Epithelial cell of proximal tubule (primary cell): ENCODE results near the gene SSNA1. TPM values are rescaled to one million over a fixed set of nuclear protein-coding genes. Genes with fewer than 3 reads are reported as not detected.
A peak's percentile ranks its signal among the peaks of the same experiment; 100 is the strongest.

Source experiments
- DNase-seq: peaks from one replicate; pipeline ENCODE4 v3.0.0-alpha.2; 2011; ENCODE audit warnings: low read depth
- H3K4me3 ChIP-seq: 2 replicates; pipeline ENCODE4 v1.5.1; 2011; ENCODE audit warnings: low read depth, mild to moderate bottlenecking, low read length
- total RNA-seq: library from RNA; depleted of rRNA; stranded (reverse); fragments of >200 nt; gene quantifications from 2 replicates; pipeline ENCODE4 v1.2.3, GENCODE V29; 2015
- TF ChIP-seq, protein P1 (sequence below): conservative IDR thresholded peaks from 2 replicates; pipeline ENCODE4 v1.5.1; 2012; ENCODE audit warnings: low read depth, mild to moderate bottlenecking, low read length

The SSNA1 gene
- total RNA-seq, 1 donor from 2014 or later = 139 TPM

GRCh38 chr9:137215196-137215986 is 26.9 kb downstream of the SSNA1 start:
- TF ChIP-seq, protein P1, sequence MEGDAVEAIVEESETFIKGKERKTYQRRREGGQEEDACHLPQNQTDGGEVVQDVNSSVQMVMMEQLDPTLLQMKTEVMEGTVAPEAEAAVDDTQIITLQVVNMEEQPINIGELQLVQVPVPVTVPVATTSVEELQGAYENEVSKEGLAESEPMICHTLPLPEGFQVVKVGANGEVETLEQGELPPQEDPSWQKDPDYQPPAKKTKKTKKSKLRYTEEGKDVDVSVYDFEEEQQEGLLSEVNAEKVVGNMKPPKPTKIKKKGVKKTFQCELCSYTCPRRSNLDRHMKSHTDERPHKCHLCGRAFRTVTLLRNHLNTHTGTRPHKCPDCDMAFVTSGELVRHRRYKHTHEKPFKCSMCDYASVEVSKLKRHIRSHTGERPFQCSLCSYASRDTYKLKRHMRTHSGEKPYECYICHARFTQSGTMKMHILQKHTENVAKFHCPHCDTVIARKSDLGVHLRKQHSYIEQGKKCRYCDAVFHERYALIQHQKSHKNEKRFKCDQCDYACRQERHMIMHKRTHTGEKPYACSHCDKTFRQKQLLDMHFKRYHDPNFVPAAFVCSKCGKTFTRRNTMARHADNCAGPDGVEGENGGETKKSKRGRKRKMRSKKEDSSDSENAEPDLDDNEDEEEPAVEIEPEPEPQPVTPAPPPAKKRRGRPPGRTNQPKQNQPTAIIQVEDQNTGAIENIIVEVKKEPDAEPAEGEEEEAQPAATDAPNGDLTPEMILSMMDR = no peak
- no peak overlapping the region for H3K4me3 ChIP-seq
- no peak for DNase-seq

DNA sequence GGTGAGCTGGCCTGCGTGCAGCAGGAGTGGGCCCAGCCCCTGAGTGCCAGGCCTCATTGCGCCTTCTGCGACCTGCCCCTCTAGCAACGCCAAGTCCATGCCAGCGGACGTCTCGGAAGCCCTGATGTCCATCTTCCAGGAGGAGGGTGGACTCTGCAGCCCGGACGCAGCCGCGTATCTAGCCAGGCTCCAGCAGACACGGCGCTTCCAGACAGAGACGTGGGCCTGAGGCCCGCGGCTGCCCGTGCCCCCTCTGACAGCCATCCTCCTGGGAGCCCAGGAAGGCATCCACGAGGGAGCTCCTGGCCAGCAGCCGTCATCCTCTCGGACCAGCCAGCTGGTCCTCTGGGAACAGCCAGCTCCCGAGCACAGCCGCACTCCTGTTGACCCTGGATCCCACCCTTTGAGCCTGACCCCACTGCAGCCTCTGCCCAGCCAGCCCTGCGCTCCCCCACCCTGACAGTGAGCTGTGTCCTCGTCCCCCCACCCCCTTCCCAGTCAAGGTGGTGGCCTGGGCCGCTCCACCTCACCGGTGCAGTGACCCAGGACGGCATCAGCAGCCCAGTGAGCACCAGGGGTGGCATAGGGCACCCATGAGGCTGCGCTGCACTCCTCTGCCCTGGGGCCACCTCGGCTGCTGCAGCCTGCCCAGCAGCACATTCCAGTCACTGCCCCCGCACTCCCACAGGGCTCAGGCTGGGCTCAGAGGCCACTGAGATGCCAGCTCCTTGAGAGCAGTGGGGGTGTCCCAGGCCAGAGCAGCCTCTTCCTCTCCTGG is 27.9 kb downstream of the SSNA1 start:
- TF ChIP-seq, protein P1 = no peak
- H3K4me3 ChIP-seq = no peak overlapping the region
- DNase-seq = no peak

- TF ChIP-seq, protein P1 = no peak
- H3K4me3 ChIP-seq = peak overlapping the region; percentile 50
- no peak for DNase-seq
Measured at GRCh38 chr9:137217276-137218211, 29.1 kb downstream of the SSNA1 start.

DNA sequence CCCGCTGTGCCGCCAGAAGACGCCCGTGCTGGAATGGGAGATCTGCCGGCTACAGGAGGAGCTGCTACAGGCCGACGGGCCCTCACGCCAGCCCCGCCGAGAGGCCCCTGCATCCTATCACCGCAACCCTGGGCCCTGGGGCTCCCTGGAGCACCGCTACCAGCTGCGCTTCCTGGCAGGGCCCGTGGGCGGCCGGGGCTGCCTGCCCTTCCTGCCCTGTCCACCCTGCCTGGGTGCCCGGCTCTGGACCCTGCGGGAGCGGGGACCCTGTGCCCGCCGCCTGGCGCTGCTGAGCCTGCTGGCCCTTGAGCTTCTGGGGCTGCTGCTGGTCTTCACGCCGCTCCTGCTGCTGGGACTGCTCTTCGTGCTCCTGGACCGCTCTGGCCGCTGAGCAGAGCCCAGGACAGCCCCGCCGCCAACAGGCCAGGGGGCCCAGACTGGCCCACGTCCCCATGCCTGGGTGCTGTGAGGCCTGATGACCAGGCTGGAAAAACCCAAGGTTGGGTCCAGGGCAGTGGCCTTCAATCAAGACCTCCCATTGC is 29.8 kb downstream of the SSNA1 start:
- TF ChIP-seq, protein P1 = no peak
- DNase-seq = no peak
- H3K4me3 ChIP-seq = no peak overlapping the region

GRCh38 chr9:137218754-137219271 is 30.3 kb downstream of the SSNA1 start:
- no peak overlapping the region for H3K4me3 ChIP-seq
- TF ChIP-seq, protein P1 = no peak
- DNase-seq = no peak

DNA sequence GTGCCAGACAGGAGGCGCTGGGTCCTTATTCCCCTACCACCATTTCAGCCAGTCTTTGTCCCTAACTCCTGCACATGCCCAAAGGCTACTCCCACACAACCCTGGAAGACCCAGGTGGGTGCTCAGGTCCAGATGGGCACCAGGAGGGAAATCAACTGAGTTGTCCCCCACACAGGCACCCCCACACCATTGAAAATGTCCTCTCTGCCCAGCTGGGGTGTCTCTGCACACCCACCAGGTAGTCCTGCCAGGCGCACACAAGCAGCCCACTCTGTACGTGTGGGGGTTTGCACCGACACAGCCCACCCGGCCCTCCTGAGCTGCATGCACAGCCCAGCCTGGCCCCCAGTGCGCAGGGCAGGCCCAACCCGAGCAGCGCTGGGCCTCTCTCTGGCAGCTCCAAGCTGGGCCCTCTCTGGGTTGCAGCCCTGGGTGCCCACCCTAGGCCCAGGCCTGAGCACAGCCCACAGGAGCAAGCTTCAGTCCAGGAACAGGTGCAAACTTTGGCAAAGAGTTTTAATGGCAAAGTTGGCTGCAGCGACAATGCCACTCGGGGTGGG is 31.4 kb downstream of the SSNA1 start:
- H3K4me3 ChIP-seq = no peak overlapping the region
- DNase-seq = no peak
- TF ChIP-seq, protein P1 = no peak
